Fibroblast of lung (primary cell): ENCODE measurements around the gene SLC26A8. TPM values are rescaled to one million over a fixed set of nuclear protein-coding genes. Genes with fewer than 3 reads are reported as not detected.
A peak's percentile ranks its signal among the peaks of the same experiment; 100 is the strongest.

ENCODE experiments used
- DNase-seq, 2 donors: peaks; one replicate each; pipeline versions ENCODE4 v3.0.0 to v3.0.0-alpha.2; 2010; ENCODE audit warnings: low read depth in 2 of 2
- H2AFZ ChIP-seq: 2 replicates; pipeline ENCODE4 v1.5.1; 2012; ENCODE audit warnings: low read length, control low read depth, inconsistent platforms
- H3K27ac ChIP-seq: 2 replicates; pipeline ENCODE4 v1.5.1; 2011; ENCODE audit warnings: low read length, control low read depth; ENCODE audit not compliant: insufficient read depth
- H3K27me3 ChIP-seq: 2 replicates; pipeline ENCODE4 v1.5.1; 2011; ENCODE audit warnings: mild to moderate bottlenecking, low read length; ENCODE audit not compliant: control insufficient read depth, insufficient read depth
- H3K36me3 ChIP-seq: 2 replicates; pipeline ENCODE4 v1.5.1; 2011; ENCODE audit warnings: low read length; ENCODE audit not compliant: control insufficient read depth, insufficient read depth
- H3K4me1 ChIP-seq: 2 replicates; pipeline ENCODE4 v1.5.1; 2011; ENCODE audit warnings: low read length; ENCODE audit not compliant: control insufficient read depth, insufficient read depth; ENCODE audit errors: extremely low read depth
- H3K4me2 ChIP-seq: 2 replicates; pipeline ENCODE4 v1.5.1; 2011; ENCODE audit warnings: low read length, control low read depth; ENCODE audit not compliant: insufficient read depth; ENCODE audit errors: extremely low read depth
- H3K4me3 ChIP-seq, 4 experiments: fragments of 200-600 bp in 1 of 4; sonication (generic) in 1 of 4; replicated peaks in 1 of 4; 2 replicates each; pipeline ENCODE4 v1.5.1; 2011 to 2016; ENCODE audit warnings: low read length in 4 of 4, low read depth in 3 of 4, mild to moderate bottlenecking in 3 of 4, control low read depth in 2 of 4, inconsistent platforms in 1 of 4, mixed read lengths in 1 of 4; ENCODE audit not compliant: insufficient read depth in 1 of 4; ENCODE audit errors: control extremely low read depth in 1 of 4
- H3K79me2 ChIP-seq: 2 replicates; pipeline ENCODE4 v1.5.1; 2012; ENCODE audit warnings: mild to moderate bottlenecking, low read length, inconsistent platforms; ENCODE audit not compliant: control insufficient read depth, insufficient read depth
- H3K9ac ChIP-seq: 2 replicates; pipeline ENCODE4 v1.5.1; 2011; ENCODE audit warnings: mild to moderate bottlenecking, low read length, control low read depth; ENCODE audit not compliant: insufficient read depth
- H3K9me3 ChIP-seq: 2 replicates; pipeline ENCODE4 v1.5.1; 2012; ENCODE audit warnings: low read depth, low read length; ENCODE audit not compliant: control insufficient read depth, insufficient read depth
- H4K20me1 ChIP-seq: 2 replicates; pipeline ENCODE4 v1.5.1; 2011; ENCODE audit warnings: low read length; ENCODE audit not compliant: control insufficient read depth, insufficient read depth; ENCODE audit errors: extremely low read depth
- EZH2 ChIP-seq: IDR thresholded peaks from 2 replicates; pipeline ENCODE4 v1.5.1; 2012; ENCODE audit warnings: low read length, control low read depth, mild to moderate bottlenecking; ENCODE audit errors: missing control alignments
- polyA minus RNA-seq: library from RNA; depleted of rRNA, polyadenylated mRNA; stranded (reverse); fragments of >200 nt; gene quantifications from 2 replicates; pipeline ENCODE4 v1.2.3, GENCODE V29; 2011; ENCODE audit warnings: low replicate concordance
- polyA plus RNA-seq, 2 donors: library from polyadenylated mRNA; depleted of rRNA in 1 of 2; stranded (reverse) in 1 of 2; unstranded in 1 of 2; fragments of >200 nt; gene quantifications; 2 replicates each; pipeline ENCODE4 v1.2.1, GENCODE V29; 2011 to 2012; ENCODE audit warnings: missing spikeins in 1 of 2
- total RNA-seq: library from RNA; depleted of rRNA; stranded (reverse); fragments of >200 nt; gene quantifications from 2 replicates; pipeline ENCODE4 v1.2.1, GENCODE V29; 2014
- TF ChIP-seq, protein P1 (sequence below), 2 donors: IDR thresholded peaks in 1 of 2; conservative IDR thresholded peaks in 1 of 2; 1 replicate in 1 of 2; 2 replicates in 1 of 2; pipeline ENCODE4 v1.5.1; 2011 to 2012; ENCODE audit warnings: low read length in 2 of 2, control low read depth in 1 of 2, inconsistent platforms in 1 of 2, low read depth in 1 of 2, mild to moderate bottlenecking in 1 of 2

The SLC26A8 gene, protein sequence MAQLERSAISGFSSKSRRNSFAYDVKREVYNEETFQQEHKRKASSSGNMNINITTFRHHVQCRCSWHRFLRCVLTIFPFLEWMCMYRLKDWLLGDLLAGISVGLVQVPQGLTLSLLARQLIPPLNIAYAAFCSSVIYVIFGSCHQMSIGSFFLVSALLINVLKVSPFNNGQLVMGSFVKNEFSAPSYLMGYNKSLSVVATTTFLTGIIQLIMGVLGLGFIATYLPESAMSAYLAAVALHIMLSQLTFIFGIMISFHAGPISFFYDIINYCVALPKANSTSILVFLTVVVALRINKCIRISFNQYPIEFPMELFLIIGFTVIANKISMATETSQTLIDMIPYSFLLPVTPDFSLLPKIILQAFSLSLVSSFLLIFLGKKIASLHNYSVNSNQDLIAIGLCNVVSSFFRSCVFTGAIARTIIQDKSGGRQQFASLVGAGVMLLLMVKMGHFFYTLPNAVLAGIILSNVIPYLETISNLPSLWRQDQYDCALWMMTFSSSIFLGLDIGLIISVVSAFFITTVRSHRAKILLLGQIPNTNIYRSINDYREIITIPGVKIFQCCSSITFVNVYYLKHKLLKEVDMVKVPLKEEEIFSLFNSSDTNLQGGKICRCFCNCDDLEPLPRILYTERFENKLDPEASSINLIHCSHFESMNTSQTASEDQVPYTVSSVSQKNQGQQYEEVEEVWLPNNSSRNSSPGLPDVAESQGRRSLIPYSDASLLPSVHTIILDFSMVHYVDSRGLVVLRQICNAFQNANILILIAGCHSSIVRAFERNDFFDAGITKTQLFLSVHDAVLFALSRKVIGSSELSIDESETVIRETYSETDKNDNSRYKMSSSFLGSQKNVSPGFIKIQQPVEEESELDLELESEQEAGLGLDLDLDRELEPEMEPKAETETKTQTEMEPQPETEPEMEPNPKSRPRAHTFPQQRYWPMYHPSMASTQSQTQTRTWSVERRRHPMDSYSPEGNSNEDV
- total RNA-seq (not detected in 2 replicates), polyA plus RNA-seq (0.02 TPM in 1 of 2 replicates, not detected in the other), polyA minus RNA-seq (not detected in 2 replicates)
- not detected in 2 replicates for polyA plus RNA-seq (2012)

DNA sequence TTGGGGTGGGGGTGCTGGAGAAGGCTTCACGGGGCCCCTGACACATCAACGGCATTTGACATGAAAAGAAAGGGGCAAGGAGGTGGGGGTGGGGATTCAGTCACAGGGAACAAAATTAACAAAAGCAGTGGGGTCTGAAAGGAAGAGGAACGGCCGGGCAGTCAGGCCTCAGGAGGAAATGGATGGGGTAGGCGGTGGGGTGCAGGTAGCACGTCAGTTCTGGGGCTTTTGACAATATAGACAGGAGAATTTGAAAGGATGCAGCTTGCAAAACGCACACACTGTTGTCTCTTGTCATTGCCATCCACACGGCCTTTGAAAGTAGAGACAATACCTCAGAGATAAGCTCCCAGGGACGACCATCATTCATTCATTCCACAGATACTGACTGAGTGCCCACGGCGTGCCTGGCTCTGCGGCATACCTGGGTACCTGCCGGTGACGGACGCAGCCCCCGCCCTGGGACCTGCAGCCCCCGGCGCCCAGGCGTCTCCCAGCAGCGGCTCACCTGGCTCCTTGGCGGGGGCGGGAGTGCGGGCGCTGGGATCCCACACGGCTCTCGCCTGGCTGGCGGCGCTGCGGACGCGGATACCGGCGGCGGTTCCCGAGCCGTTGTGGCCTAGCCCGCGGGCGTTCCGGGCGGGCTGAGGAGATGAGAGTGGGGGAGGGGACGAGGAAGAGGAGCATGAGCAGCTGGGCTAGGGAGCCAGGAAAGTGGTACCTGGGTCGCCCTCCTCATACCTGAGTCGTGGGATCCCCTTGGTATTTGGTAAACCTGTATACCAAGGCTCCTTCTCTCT lies at the start of gene SLC26A8:
Gene SLC26A8 (minus strand): TSS at position 646 of the 800 bp plus-strand sequence. CDS start 4,934 bp downstream, outside the sequence.
- no peaks in the 10 kb centered on the region for H3K9me3 ChIP-seq
- no peaks in the 10 kb centered on the region for H4K20me1 ChIP-seq
- H3K27me3 ChIP-seq, result no peaks in the 10 kb centered on the region
- TF ChIP-seq EZH2, result no peak
- TF ChIP-seq, protein P1, sequence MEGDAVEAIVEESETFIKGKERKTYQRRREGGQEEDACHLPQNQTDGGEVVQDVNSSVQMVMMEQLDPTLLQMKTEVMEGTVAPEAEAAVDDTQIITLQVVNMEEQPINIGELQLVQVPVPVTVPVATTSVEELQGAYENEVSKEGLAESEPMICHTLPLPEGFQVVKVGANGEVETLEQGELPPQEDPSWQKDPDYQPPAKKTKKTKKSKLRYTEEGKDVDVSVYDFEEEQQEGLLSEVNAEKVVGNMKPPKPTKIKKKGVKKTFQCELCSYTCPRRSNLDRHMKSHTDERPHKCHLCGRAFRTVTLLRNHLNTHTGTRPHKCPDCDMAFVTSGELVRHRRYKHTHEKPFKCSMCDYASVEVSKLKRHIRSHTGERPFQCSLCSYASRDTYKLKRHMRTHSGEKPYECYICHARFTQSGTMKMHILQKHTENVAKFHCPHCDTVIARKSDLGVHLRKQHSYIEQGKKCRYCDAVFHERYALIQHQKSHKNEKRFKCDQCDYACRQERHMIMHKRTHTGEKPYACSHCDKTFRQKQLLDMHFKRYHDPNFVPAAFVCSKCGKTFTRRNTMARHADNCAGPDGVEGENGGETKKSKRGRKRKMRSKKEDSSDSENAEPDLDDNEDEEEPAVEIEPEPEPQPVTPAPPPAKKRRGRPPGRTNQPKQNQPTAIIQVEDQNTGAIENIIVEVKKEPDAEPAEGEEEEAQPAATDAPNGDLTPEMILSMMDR (conservative IDR thresholded peaks at IDR 0.05 in 1 of 2, IDR thresholded peaks at IDR 0.05 in 1 of 2; ENCODE audit: low read depth in 1 of 2, low read length in 2 of 2), result no peak
- DNase-seq, result no peak
- no peak within 1 kb of the TSS for H2AFZ ChIP-seq
- H3K27ac ChIP-seq, result no peak within 1 kb of the TSS
- peak within 1 kb of the TSS; percentile 13 for H3K4me2 ChIP-seq
- no peak within 1 kb of the TSS for H3K9ac ChIP-seq
- H3K4me1 ChIP-seq, result peaks cover 10% of the 10 kb centered on the region
- H3K4me3 ChIP-seq, result no peak within 1 kb of the TSS
- H3K79me2 ChIP-seq, result peaks cover 16% of the 10 kb centered on the region
- no peaks in the 10 kb centered on the region for H3K36me3 ChIP-seq

DNA sequence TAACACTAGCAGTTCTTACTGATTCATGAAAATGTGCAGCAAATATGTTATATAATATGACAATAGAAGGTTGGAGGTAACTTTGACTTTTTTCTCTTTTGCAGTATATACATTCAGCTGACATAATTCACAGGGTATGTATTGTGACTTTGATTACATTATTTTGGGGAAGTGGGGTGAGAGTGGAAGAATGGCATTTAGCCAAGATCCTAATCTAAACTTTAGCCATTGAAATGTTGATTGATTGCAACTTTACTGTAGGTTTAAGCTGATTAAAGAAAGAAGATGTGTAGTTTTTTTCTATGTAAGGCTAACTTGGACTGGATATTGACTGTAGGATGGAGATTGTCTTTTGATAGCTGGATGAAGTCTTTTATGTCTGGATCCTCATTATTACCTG lies 49.1 kb upstream of the SLC26A8 start:
- no peak overlapping the region for H3K9ac ChIP-seq
- no peaks in the 10 kb centered on the region for H3K4me1 ChIP-seq
- H3K4me2 ChIP-seq, result no peak overlapping the region
- no peaks in the 10 kb centered on the region for H4K20me1 ChIP-seq
- no peak overlapping the region for H3K27ac ChIP-seq
- no peak for TF ChIP-seq EZH2
- TF ChIP-seq, protein P1 (conservative IDR thresholded peaks at IDR 0.05 in 1 of 2, IDR thresholded peaks at IDR 0.05 in 1 of 2; ENCODE audit: low read depth in 1 of 2, low read length in 2 of 2), result no peak
- H3K4me3 ChIP-seq, result no peak overlapping the region
- H3K79me2 ChIP-seq, result peaks cover 17% of the 10 kb centered on the region
- H3K9me3 ChIP-seq, result no peaks in the 10 kb centered on the region
- no peak for DNase-seq
- no peak overlapping the region for H2AFZ ChIP-seq
- H3K36me3 ChIP-seq, result peaks cover 4% of the 10 kb centered on the region
- no peaks in the 10 kb centered on the region for H3K27me3 ChIP-seq
